ENCODE results near the gene DST. TPM values are rescaled to one million over a fixed set of nuclear protein-coding genes. Genes with fewer than 3 reads are reported as not detected.
A peak's percentile ranks its signal among the peaks of the same experiment; 100 is the strongest.

DST gene
- total RNA-seq, 1 donor, result 573 TPM

DNA sequence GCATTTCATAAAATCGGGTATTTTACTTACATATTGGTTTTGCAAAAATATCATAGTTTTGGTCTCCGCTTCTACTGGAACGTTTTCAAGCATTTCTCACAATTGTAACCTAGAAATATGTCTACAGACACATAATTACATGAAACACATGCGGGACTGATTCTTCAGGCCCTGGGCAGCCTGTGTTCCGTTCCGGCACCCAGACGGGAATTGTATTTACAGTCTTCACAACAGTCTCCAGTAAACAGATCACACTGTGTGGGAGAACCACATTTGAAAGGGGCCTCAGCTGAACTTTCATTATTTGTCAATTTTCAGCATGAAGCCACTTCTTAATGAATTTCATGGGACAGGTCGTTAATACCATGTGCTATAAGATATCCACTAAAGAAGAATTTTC is 196.9 kb downstream of the DST start:
- H3K36me3 ChIP-seq (ENCODE audit: insufficient read depth, low read length), result no peaks in the 10 kb centered on the region
- TF ChIP-seq, protein P1, sequence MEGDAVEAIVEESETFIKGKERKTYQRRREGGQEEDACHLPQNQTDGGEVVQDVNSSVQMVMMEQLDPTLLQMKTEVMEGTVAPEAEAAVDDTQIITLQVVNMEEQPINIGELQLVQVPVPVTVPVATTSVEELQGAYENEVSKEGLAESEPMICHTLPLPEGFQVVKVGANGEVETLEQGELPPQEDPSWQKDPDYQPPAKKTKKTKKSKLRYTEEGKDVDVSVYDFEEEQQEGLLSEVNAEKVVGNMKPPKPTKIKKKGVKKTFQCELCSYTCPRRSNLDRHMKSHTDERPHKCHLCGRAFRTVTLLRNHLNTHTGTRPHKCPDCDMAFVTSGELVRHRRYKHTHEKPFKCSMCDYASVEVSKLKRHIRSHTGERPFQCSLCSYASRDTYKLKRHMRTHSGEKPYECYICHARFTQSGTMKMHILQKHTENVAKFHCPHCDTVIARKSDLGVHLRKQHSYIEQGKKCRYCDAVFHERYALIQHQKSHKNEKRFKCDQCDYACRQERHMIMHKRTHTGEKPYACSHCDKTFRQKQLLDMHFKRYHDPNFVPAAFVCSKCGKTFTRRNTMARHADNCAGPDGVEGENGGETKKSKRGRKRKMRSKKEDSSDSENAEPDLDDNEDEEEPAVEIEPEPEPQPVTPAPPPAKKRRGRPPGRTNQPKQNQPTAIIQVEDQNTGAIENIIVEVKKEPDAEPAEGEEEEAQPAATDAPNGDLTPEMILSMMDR (IDR thresholded peaks at IDR 0.05; ENCODE audit: extremely low read depth, low read depth, low read length), result no peak
- no peak for DNase-seq (ENCODE audit: insufficient read length, low spot score, missing footprints)
- H2AFZ ChIP-seq (ENCODE audit: low read length), result no peak overlapping the region
- H3K4me1 ChIP-seq (ENCODE audit: insufficient read depth, low read length), result no peaks in the 10 kb centered on the region
- H3K4me3 ChIP-seq (ENCODE audit: insufficient read depth, low read length), result no peak overlapping the region
- peak overlapping the region; percentile 44 for H3K4me2 ChIP-seq (ENCODE audit: insufficient read depth, low read length)
- no peaks in the 10 kb centered on the region for H4K20me1 ChIP-seq (ENCODE audit: insufficient read depth, low read length)
- H3K79me2 ChIP-seq (ENCODE audit: insufficient read depth, low read length), result no peaks in the 10 kb centered on the region
- no peaks in the 10 kb centered on the region for H3K9me3 ChIP-seq (ENCODE audit: low read depth, low read length)
- no peak overlapping the region for H3K27ac ChIP-seq (ENCODE audit: low read depth, low read length)
- no peaks in the 10 kb centered on the region for H3K27me3 ChIP-seq (ENCODE audit: insufficient read depth, low read length)

DNA sequence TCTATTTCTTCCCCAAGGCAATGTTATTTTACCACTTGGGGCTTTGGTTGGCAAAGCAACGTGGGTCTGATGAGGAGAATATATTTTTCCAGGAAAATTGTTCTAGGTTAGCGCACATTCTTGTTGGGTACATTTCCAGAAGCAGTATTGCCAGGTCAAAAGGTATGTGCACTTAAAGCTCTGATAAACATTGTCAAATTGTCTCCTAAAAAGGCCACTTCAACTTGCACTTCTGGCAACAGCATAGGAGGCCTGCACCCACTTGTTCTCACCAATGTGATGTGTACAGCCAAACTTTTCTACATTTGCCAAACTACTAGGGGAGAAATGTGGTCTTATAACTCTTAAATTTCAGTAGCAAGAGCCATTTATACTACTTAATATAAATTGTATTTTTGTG is 197.8 kb downstream of the DST start:
- Histone ChIP-seq H3K27me3 (ENCODE audit: insufficient read depth, low read length) (no peaks in the 10 kb centered on the region), H3K9me3 (ENCODE audit: low read depth, low read length) (no peaks in the 10 kb centered on the region), H4K20me1 (ENCODE audit: insufficient read depth, low read length) (no peaks in the 10 kb centered on the region), H2AFZ (ENCODE audit: low read length) (no peak overlapping the region), H3K4me3 (ENCODE audit: insufficient read depth, low read length) (no peak overlapping the region), H3K79me2 (ENCODE audit: insufficient read depth, low read length) (no peaks in the 10 kb centered on the region), H3K36me3 (ENCODE audit: insufficient read depth, low read length) (no peaks in the 10 kb centered on the region), H3K4me2 (ENCODE audit: insufficient read depth, low read length) (no peak overlapping the region), H3K4me1 (ENCODE audit: insufficient read depth, low read length) (no peaks in the 10 kb centered on the region), H3K27ac (ENCODE audit: low read depth, low read length) (no peak overlapping the region)
- no peak for DNase-seq (ENCODE audit: insufficient read length, low spot score, missing footprints)
- TF ChIP-seq, protein P1 (IDR thresholded peaks at IDR 0.05; ENCODE audit: extremely low read depth, low read depth, low read length), result no peak

DNA sequence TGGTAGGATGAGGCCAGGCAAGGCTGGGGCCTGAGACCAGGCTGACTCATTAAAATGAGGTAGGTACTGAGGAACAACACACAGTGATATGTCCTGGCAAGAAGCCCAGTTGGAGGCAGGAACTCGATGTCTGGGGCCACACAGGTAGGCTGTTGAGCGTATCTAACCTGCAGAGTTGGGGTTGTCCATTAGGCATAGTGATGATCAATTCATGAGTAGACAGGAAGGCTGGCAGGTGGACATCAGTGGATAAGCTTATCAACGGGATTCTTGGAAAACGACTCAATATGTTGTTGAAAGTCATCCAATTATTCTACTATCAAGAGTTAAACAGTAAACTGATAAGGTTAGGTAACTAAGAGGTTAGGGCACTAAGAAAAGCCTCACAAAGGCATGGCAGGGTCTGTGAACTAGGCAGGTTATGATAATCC is 202.1 kb downstream of the DST start:
- Histone ChIP-seq H3K4me2 (ENCODE audit: insufficient read depth, low read length) (no peak overlapping the region), H3K4me3 (ENCODE audit: insufficient read depth, low read length) (no peak overlapping the region), H3K4me1 (ENCODE audit: insufficient read depth, low read length) (no peaks in the 10 kb centered on the region), H3K79me2 (ENCODE audit: insufficient read depth, low read length) (no peaks in the 10 kb centered on the region), H4K20me1 (ENCODE audit: insufficient read depth, low read length) (no peaks in the 10 kb centered on the region), H3K27me3 (ENCODE audit: insufficient read depth, low read length) (no peaks in the 10 kb centered on the region), H2AFZ (ENCODE audit: low read length) (no peak overlapping the region), H3K27ac (ENCODE audit: low read depth, low read length) (no peak overlapping the region), H3K36me3 (ENCODE audit: insufficient read depth, low read length) (no peaks in the 10 kb centered on the region), H3K9me3 (ENCODE audit: low read depth, low read length) (no peaks in the 10 kb centered on the region)
- DNase-seq (ENCODE audit: insufficient read length, low spot score, missing footprints), result no peak
- TF ChIP-seq, protein P1 (IDR thresholded peaks at IDR 0.05; ENCODE audit: extremely low read depth, low read depth, low read length), result no peak

- TF ChIP-seq, protein P1 (IDR thresholded peaks at IDR 0.05; ENCODE audit: extremely low read depth, low read depth, low read length), result no peak
- Histone ChIP-seq H3K27me3 (ENCODE audit: insufficient read depth, low read length) (no peaks in the 10 kb centered on the region), H3K4me2 (ENCODE audit: insufficient read depth, low read length) (no peak overlapping the region), H3K79me2 (ENCODE audit: insufficient read depth, low read length) (no peaks in the 10 kb centered on the region), H2AFZ (ENCODE audit: low read length) (no peak overlapping the region), H3K4me3 (ENCODE audit: insufficient read depth, low read length) (no peak overlapping the region), H3K27ac (ENCODE audit: low read depth, low read length) (no peak overlapping the region), H3K9me3 (ENCODE audit: low read depth, low read length) (no peaks in the 10 kb centered on the region), H4K20me1 (ENCODE audit: insufficient read depth, low read length) (no peaks in the 10 kb centered on the region), H3K4me1 (ENCODE audit: insufficient read depth, low read length) (no peaks in the 10 kb centered on the region), H3K36me3 (ENCODE audit: insufficient read depth, low read length) (no peaks in the 10 kb centered on the region)
- DNase-seq (ENCODE audit: insufficient read length, low spot score, missing footprints), result no peak
Observed at GRCh38 chr6:56437171-56437900, 205.4 kb downstream of the DST start.
